Stimulated activated CD4-positive, alpha-beta T cell treated with anti-CD3 and anti-CD28 coated beads, Interleukin-2, amount 100 ng/mL, for 4 hours (primary cell): ENCODE results near the gene DPP4.
"Not testable (repeated sequence)": the region's sequence is repeated elsewhere in the genome, so short reads cannot be mapped to it uniquely, and the experiment has no call there.

Source experiments
- DNase-seq: peaks from one replicate; pipeline ENCODE4 v3.0.0-alpha.2; 2020; ENCODE audit warnings: low read depth

DPP4 gene

GRCh38 chr2:162057426-162057825 lies 16.6 kb downstream of the DPP4 start:
- no peak for DNase-seq

DNA sequence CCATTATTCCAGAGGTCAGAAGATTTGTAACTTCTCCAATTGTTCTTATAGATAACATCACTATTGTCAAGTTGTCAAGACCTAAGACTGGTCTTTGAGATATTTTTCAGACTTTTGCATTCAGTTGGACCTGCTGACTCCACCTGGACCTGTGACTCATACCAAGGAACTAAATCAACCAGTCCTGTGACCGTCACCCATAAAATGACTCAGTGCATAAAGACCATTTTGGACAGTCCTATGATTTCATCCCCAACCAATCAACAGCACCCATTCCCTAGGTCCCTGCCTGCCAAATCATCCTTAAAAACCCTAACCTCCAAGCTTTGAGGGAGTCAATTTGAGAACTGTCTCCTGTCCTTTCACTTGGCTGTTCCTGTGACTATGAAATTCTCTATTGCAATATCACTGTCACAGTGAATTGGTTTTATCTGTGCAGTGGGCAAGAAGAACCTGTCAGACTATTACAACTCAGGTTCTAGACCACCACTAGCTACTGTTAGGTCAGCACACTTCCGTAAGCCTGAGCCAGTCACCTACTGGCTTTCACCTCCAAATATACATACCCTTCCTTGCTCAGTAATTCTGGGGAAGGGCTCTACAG lies 17.1 kb downstream of the DPP4 start:
- DNase-seq: no peak

DNA sequence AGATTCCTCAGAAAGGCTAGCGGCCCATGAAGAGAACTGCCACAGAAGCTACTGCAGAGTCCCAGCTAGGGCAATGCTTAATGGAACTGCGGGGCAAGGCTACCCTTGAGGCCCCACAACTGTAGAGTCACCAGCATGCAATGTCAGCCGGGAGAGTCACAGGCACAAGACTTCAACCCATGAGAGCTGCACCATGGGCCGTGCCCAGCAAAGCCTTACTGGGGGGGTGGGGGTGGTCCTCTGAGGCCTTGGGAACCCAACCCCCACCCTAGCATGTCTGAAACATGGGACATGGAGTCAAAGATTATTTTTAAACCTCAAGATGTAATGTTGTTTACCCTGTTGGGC lies 20.2 kb downstream of the DPP4 start:
- no peak for DNase-seq

DNA sequence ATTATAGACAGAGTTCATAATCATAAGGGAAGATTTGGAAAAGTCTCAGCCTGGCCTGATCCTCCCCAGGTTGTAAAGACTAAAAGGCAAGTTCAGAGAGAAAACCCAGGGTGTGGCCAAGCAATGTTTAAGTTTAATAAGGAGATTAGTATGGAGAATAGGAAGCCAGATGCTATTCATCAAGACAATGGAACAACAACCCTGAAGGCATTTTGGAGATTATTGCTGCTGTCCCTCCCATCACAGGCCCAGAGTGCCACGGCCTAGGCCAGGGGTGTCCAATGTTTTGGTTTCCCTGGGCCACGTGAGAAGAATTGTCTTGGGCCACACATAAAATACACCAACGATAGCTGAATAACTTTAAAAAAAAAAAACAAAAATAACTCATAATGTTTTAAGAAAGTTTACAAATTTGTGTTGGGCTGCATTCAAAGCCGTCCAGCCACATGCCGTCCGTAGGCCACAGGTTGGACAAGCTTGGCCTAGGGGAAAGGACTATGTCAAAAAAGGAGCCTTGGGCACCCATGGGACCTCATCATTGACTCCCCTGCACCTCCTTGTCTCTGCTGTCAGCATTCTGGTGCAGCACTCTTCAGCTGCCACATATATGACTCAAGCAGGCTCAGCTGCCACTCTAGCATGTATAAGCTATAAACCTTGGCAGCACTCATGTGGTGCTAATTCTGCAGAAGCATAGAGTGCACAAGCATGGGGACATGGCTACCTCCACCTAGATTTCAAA lies 20.8 kb downstream of the DPP4 start:
- no peak for DNase-seq

- DNase-seq: no peak
These were observed 23.5 kb downstream of the DPP4 start for GRCh38 chr2:162050513-162050961.

DNA sequence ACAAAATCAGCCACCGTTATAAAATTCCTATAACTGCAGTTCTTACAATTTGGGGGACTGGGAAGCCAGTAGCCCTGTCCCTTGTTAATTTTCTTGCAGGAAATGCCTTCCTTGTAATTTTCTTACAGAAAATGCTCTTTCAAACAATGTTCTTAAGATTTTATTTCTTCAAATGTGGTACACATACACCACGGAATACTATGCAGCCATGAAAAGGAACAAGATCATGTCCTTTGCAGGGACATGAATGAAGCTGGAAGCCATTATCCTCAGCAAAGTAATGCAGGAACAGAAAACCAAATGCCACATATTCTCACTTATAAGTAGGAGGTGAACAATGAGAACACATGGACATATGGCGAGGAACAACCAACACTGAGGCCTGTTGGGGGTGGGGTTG lies 24.9 kb downstream of the DPP4 start:
- not testable (repeated sequence) for DNase-seq

DNA sequence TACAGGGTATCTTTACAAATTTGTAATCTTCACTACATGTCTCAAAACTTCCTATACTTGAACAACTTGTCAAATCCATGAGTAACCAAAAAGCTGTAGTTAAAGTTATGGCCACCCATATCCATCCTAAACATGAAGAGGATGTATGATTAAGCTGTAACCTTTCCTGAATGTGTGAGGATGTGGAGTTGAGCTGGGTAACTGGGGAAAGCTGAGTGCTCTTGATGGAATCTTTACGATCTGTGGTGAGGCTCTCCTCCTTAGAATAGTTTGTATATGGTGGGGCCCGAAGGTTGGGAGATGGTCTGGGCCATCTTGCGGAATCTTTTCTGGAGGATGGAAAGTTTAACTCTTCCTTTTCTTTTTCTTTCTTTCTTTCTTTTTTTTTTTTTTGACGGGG lies 29.4 kb downstream of the DPP4 start:
- DNase-seq: no peak

DNA sequence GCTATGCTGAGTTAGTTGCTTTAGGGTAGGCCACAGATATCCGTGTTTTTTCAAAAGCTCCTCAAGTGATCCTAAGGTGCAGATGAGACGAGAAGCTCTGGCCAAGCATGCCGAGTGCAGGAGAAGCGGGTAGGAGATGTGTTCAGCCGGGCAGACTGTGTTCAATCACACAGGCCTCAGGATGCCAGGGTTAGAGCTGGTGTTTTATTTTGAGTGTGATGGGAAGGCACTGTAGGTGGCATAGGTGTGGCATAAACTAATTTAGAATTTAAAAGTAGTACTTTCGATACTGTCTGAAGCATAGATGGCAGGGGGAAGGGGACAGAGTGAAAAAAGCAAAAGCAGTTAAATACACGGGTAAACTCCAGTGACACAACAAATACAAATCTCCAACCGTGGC lies 30.9 kb downstream of the DPP4 start:
- no peak for DNase-seq

DNA sequence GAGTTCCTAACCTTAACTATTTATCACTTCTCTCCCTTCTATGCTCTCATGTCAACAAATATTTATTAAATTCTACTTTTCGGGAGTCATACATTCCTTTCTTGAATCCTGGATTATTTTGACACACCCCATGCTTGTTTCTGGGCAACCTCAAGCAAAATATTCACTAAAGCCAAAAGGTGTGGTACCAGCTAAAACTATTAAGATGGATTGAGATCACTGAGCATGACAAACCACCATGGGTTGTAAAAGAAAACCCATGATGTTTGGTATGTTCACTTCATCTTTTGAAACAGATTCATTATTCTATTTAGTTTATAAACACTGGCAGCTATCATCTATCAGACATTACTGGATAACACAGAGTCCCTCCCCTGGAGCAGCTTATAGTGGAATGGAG lies 32.5 kb downstream of the DPP4 start:
- no peak for DNase-seq

DNA sequence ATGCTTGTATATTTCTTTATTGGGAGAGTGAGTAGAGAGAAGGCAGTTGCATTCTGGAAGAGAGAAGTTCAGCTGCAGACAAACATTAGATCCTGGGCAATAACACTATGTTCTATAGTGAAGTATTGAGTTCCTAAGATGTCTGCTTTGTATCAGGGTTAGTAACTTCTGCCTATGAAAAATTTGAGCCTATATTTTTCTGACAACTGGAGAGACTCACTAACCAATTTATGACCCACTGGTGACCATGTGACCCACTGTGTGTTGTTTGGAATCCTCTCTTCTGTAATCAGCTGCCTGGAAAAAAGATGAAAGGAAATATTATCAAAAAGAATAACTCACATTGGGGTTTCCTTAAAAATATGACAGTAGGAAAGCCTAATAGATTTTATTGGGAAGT lies 35.3 kb downstream of the DPP4 start:
- no peak for DNase-seq

DNA sequence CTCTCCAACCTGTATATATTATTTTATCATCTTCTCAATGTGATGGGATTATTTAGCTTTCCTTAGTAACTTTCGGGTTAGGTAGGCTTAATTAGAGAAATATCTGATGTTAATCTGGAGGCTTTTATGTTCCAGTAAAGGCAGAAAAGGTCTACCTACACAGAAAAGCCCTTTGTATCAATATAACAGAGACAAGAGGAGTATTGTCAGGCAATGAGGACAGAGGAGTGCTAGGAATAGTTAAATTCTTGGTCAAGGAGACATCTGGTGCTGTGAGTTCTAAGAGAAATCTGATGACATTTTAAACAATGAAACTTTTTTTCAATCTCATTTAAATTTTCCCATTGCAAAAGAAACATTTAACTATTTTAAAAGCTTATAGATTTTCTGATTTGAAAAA lies 36.1 kb downstream of the DPP4 start:
- DNase-seq: no peak

GRCh38 chr2:162037028-162037795 lies 36.8 kb downstream of the DPP4 start:
- no peak for DNase-seq

DNA sequence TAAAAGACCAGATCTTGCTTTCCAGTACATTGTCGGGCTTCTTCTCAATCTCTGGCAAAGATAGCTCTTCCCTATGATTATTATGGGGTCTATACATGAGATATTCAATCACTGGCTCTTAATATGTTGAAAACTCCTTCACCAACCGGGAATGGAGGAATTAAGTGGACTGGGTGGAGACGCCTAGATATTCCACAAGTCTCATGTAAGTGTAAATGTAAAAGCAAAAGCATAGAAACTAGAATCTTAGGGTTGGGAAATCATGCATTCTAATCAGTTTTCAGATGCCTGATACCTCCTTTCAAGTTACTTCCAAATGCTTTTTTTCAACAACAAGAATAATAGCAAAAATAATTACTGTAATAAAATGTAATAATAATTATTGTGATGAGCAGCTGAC lies 38.0 kb downstream of the DPP4 start:
- no peak for DNase-seq

DNA sequence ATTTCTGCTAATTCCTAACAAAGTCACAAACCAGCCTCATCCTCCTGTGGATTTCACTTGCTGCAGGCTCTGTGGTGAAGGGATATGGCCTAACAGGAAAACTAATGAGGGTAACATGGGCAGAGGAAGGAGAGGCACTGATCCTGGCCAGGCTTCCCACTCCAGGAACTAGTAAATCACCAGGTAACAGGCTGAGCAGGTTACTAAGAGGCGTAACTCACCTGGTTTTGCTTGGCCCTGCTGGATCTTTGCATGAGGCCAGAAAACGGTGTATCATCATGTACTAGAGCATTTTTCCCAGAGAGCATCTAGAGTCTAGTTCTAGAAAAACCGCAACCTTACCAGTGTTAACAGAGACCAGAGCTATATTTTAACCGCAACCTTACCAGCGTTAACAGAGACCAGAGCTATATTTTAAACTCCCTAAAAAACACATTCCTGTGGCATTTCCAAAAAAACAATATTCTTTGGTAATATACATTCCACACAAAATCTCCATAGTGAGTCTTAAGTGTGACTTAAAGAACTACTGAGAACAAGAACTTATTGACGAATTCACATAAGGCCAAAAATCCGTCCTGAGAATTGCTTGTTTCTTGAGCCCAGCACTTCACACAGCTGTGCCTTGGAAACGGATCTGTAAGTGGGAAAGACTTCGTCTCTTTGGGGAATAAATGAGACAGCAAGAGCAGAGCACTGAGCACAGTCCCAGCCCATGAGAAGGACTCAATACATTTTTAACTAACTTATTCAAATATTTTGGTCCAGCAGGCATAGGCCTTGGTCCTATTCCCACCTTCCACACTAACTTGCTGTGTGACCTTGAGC lies 43.4 kb downstream of the DPP4 start:
- no peak for DNase-seq

DNA sequence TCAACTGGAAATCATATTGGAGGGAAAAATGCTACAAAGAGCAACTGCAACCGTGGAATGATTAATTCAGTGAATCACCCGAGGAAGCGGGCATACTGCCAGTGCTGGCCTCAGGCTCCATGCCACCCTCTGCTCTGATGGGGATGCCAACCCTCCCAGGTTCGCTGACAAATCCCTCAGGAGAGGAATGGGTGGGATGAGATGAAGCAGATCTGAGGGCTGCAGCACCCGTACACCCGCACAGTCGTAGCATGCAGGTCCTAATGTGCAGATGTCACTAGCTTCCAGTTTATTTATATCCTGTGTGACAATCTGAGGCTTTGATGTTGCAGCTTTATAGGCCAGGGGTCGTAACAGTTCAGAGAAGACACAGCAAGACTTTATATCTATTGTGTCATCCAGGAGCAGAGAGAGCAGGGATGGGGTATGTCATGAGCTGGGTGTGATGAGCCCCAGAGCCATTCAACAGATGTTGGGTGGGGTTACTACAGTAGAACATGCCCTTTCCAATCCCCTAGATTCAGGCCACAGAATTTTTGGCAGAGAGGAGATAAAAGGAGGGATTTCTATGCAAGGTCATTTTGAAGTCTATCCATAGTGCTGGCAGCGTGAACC lies 44.6 kb downstream of the DPP4 start:
- no peak for DNase-seq

DNA sequence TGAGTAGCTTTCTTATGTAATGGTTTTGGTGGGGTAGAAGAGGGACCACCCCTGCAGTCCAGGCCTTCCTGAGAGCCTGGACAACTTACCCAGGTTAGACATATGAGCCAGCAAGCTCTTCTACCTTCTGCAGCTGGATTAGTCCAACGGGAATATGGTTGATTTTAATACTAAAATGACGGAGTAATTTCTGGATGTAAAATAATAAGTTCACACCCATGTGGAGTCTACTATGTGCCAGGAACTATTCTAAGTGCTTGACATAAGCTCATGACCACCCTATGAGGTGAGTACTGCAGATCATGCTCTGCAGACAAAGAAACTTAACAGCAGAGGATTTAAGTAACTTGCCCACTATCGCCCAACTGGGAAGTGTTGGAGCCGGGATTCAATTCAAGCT lies 45.5 kb downstream of the DPP4 start:
- no peak for DNase-seq

GRCh38 chr2:162025121-162025911 lies 48.7 kb downstream of the DPP4 start:
- DNase-seq: no peak

DNA sequence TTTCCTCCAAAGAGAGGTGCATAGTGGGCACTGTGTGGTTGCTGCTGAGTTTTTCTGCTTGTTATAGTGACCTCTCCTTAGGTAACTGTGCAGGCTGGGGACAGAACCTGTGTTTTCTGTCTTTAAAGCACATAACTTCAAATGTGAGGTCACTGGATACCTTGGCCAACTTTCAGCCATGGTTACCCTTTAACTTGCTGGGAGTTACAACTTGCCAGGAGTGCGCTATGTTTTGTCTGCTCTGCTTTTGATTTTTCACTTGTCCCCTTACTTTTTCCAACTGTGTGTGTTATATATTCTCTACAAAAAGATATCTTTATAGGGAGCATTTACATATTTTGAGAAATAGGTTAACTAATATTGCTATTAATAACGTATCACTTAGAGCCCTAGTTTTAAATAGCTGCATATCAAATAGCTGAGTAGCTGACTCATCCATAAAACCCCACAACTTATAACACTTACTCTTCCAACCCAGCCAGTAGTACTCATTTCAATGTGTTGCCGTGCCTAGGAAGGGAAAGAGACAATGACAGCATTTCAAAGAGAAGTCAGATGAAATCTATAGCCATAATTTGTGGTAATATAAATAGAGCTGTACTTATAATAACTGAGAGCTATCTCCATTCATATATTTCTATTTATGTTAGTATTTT lies 51.6 kb downstream of the DPP4 start:
- no peak for DNase-seq

- DNase-seq: no peak
These were observed 52.4 kb downstream of the DPP4 start for GRCh38 chr2:162021516-162022058.

GRCh38 chr2:162018530-162018929 lies 55.5 kb downstream of the DPP4 start:
- no peak for DNase-seq
